SK-N-MC (cell line): Measurements from ENCODE around the gene HOXC12.

Source experiments
- EZH2 ChIP-seq: fragments of 200-600 bp; sonication (generic); IDR thresholded peaks from one replicate; pipeline ENCODE4 v1.6.1; 2017; ENCODE audit warnings: antibody characterized with exemption
- POLR2AphosphoS5 ChIP-seq: IDR thresholded peaks from 2 replicates; pipeline ENCODE4 v1.6.1; 2012; ENCODE audit warnings: mild to moderate bottlenecking, low read depth, low read length, borderline replicate concordance

- TF ChIP-seq POLR2AphosphoS5 (no peak), EZH2 (no peak)
These were observed 53.0 kb downstream of the HOXC12 start for GRCh38 chr12:54007538-54008259.
